Mesenchymal stem cell (in vitro differentiated cells and primary cell): ENCODE results near the gene SYMPK.

ENCODE experiments used
- DNase-seq: peaks from one replicate; pipeline ENCODE4 v3.0.0-alpha.2; 2013
- H2AFZ ChIP-seq: one replicate; pipeline ENCODE4 v1.6.1; 2013; ENCODE audit warnings: low read depth, mild to moderate bottlenecking, control low read depth, inconsistent platforms, low read length, moderate library complexity
- H2AK5ac ChIP-seq: 2 replicates; pipeline ENCODE4 v1.6.1; 2013; ENCODE audit warnings: low read length, moderate library complexity, mild to moderate bottlenecking, inconsistent platforms; ENCODE audit not compliant: severe bottlenecking
- H2BK120ac ChIP-seq: one replicate; pipeline ENCODE4 v1.6.1; 2013; ENCODE audit warnings: low read depth, mild to moderate bottlenecking, inconsistent platforms, low read length, moderate library complexity
- H2BK12ac ChIP-seq, 2 experiments: one replicate each; pipeline ENCODE4 v1.6.1; 2013; ENCODE audit warnings: inconsistent platforms in 2 of 2, low read length in 2 of 2, mild to moderate bottlenecking in 2 of 2, moderate library complexity in 2 of 2, control low read depth in 1 of 2
- H2BK15ac ChIP-seq: one replicate; pipeline ENCODE4 v1.6.1; 2013; ENCODE audit warnings: mild to moderate bottlenecking, low read depth, inconsistent platforms; ENCODE audit not compliant: poor library complexity, severe bottlenecking
- H2BK5ac ChIP-seq: 2 replicates; pipeline ENCODE4 v1.6.1; 2013; ENCODE audit warnings: low read depth, mild to moderate bottlenecking, low read length, control low read depth, inconsistent platforms; ENCODE audit not compliant: poor library complexity, severe bottlenecking
- H3K14ac ChIP-seq, 2 experiments: one replicate each; pipeline ENCODE4 v1.6.1; 2013; ENCODE audit warnings: inconsistent platforms in 2 of 2, low read length in 2 of 2, control low read depth in 1 of 2, mild to moderate bottlenecking in 1 of 2, moderate library complexity in 1 of 2
- H3K18ac ChIP-seq, 2 experiments: one replicate each; pipeline ENCODE4 v1.6.1; 2013; ENCODE audit warnings: inconsistent platforms in 2 of 2, low read length in 2 of 2, control low read depth in 1 of 2, low read depth in 1 of 2, mild to moderate bottlenecking in 1 of 2
- H3K23ac ChIP-seq, 2 experiments: one replicate each; pipeline ENCODE4 v1.6.1; 2013; ENCODE audit warnings: inconsistent platforms in 2 of 2, low read length in 2 of 2, mild to moderate bottlenecking in 2 of 2, moderate library complexity in 2 of 2, control low read depth in 1 of 2
- H3K27ac ChIP-seq: 2 replicates; pipeline ENCODE4 v1.5.1; 2013; ENCODE audit warnings: mild to moderate bottlenecking, moderate library complexity, low read length, control low read depth, inconsistent platforms; ENCODE audit not compliant: poor library complexity, severe bottlenecking
- H3K27me3 ChIP-seq, 2 experiments: 2 replicates each; pipeline versions ENCODE4 v1.6.1 to v1.7.0; 2013; ENCODE audit warnings: low read length in 2 of 2, mild to moderate bottlenecking in 2 of 2, moderate library complexity in 2 of 2, control low read depth in 1 of 2, inconsistent platforms in 1 of 2; ENCODE audit not compliant: control insufficient read depth in 1 of 2, insufficient read depth in 1 of 2
- H3K36me3 ChIP-seq, 2 experiments: 2 replicates each; pipeline versions ENCODE4 v1.6.1 to v1.7.0; 2013; ENCODE audit warnings: low read length in 2 of 2, control low read depth in 1 of 2, inconsistent platforms in 1 of 2, low read depth in 1 of 2, mild to moderate bottlenecking in 1 of 2; ENCODE audit not compliant: insufficient read depth in 2 of 2, control insufficient read depth in 1 of 2
- H3K4ac ChIP-seq, 2 experiments: one replicate each; pipeline ENCODE4 v1.6.1; 2013; ENCODE audit warnings: inconsistent platforms in 2 of 2, low read length in 2 of 2, mild to moderate bottlenecking in 2 of 2, moderate library complexity in 2 of 2, control low read depth in 1 of 2, low read depth in 1 of 2
- H3K4me1 ChIP-seq: 2 replicates; pipeline ENCODE4 v1.6.1; 2013; ENCODE audit warnings: low read depth, low read length, control low read depth; ENCODE audit not compliant: control insufficient read depth, insufficient read depth
- H3K4me2 ChIP-seq: 2 replicates; pipeline ENCODE4 v1.6.1; 2013; ENCODE audit warnings: low read length, mild to moderate bottlenecking, inconsistent platforms; ENCODE audit not compliant: poor library complexity, severe bottlenecking
- H3K4me3 ChIP-seq, 2 experiments: 2 replicates each; pipeline versions ENCODE4 v1.5.1 to v1.7.0; 2013; ENCODE audit warnings: low read length in 2 of 2, mild to moderate bottlenecking in 2 of 2, control low read depth in 1 of 2, low read depth in 1 of 2; ENCODE audit not compliant: insufficient read depth in 1 of 2
- H3K79me1 ChIP-seq: replicated peaks from 2 replicates; pipeline ENCODE4 v1.6.1; 2013; ENCODE audit warnings: mild to moderate bottlenecking, control low read depth, low read length, inconsistent platforms; ENCODE audit not compliant: poor library complexity, severe bottlenecking
- H3K9ac ChIP-seq: 2 replicates; pipeline ENCODE4 v1.7.0; 2013; ENCODE audit warnings: mild to moderate bottlenecking, low read length, moderate library complexity
- H3K9me3 ChIP-seq: 2 replicates; pipeline ENCODE4 v1.7.0; 2013; ENCODE audit warnings: mild to moderate bottlenecking, low read length; ENCODE audit not compliant: control insufficient read depth
- H4K8ac ChIP-seq: one replicate; pipeline ENCODE4 v1.6.1; 2013; ENCODE audit warnings: inconsistent platforms, mild to moderate bottlenecking, low read length, moderate library complexity
- H4K91ac ChIP-seq: one replicate; pipeline ENCODE4 v1.6.1; 2013; ENCODE audit warnings: mild to moderate bottlenecking, low read length, inconsistent platforms
- WGBS: methylation state at CpG from one replicate; pipeline ENCODE4 v1.1.7; 2013; ENCODE audit warnings: mixed read lengths; 5-methylcytosine and 5-hydroxymethylcytosine counted together

SYMPK gene

DNA sequence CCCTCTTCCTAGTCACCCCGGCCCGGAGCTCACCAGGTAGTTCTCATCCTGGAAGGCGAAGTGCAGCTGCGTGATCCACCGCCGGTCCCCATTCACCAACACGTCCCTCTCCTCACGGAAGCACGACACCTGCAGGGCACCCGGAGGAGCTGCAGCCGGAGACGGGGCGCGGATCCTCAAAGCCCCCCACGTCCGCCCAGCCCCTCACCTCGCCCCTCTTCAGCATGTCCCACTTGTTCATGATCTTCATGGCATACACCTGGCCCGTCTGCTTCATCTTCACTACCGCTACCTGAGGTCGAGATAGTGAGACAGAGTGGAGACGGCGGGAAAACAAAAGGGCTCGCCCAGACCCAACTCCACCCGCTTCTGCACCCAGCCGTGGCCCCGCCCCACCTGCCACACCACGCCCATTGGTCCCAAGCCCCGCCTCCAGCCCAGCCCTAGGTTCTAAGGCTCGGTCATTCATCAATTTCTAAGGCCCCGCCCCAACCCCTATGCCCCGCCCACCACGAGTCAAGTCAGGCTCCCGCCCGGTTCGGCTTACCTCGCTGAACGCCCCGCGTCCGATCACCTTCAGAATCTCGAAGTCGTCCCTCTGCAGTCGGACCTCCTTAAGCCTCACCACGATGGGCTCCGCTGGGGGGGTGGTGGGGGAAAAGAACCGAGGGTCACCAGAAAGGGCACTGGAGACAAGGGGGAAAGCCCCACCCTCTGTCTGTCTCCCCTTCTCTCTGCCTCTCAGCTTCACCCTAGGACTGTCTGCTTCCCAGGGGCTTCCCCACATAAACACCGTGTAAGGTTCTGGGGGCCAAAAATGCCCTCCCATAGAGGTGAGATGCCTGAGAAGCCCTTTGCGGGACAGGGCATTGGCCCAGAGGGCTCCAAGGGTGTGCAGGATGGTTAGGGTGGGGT lies 83.5 kb downstream of the SYMPK start:
- H3K23ac ChIP-seq = no peak overlapping the region
- H3K27ac ChIP-seq = no peak overlapping the region
- peaks cover 37% of the 10 kb centered on the region for H3K79me1 ChIP-seq
- H3K27me3 ChIP-seq = no peaks in the 10 kb centered on the region
- H2BK120ac ChIP-seq = no peak overlapping the region
- peak; percentile 68 for DNase-seq
- peaks cover 41 to 51% of the 10 kb centered on the region in 2 experiments for H3K36me3 ChIP-seq
- peak overlapping the region; percentile 12 for H2AK5ac ChIP-seq
- no peak overlapping the region for H2BK15ac ChIP-seq
- H2AFZ ChIP-seq = no peak overlapping the region
- no peak overlapping the region for H4K91ac ChIP-seq
- H3K18ac ChIP-seq = peak overlapping the region; percentile 18 to 30
- no peak overlapping the region for H2BK12ac ChIP-seq
- H3K14ac ChIP-seq = peak overlapping the region in 1 of 2 experiments; percentile 18
- WGBS = 36% methylated on average over 47 of the region's 48 CpGs
- peaks cover 49% of the 10 kb centered on the region for H3K4me1 ChIP-seq
- H3K9ac ChIP-seq = peak overlapping the region; percentile 83
- H2BK5ac ChIP-seq = no peak overlapping the region
- no peaks in the 10 kb centered on the region for H3K9me3 ChIP-seq
- no peak overlapping the region for H3K4me2 ChIP-seq
- H4K8ac ChIP-seq = no peak overlapping the region
- H3K4ac ChIP-seq = no peak overlapping the region
- peak overlapping the region in 1 of 2 experiments; percentile 37 for H3K4me3 ChIP-seq

DNA sequence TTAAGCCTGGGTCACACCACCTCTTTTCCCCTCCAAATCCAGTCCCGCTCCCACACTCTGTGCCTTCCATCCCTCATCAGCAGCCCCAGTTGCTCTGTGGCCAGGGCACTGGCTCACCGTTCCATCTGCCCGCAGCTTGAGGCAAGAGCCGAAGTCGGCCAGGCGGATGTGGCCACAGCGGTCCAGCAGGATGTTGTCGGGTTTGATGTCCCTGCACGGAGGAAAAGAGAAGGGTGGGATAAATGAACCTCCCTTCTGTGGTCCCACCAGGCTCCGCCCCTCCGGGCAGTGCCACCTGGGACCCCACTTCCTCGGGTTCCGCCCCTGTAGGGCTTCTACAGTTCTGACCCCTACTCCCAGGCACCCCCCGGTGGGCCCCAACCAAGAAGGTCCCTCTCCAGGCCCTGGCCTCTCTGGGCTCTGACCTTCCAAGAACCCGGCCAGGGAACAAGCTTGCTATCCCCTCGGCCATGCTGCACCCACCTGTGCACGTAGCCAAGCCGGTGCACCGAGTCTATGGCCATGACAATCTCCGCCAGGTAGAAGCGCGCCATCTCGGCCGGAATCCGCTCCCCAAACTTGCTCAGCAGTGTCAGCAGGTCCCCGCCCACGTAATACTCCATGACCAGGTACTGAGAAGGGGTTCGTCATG lies 84.8 kb downstream of the SYMPK start:
- no peak overlapping the region for H2BK12ac ChIP-seq
- WGBS = 97% methylated on average over 28 of the region's 28 CpGs
- H3K4ac ChIP-seq = no peak overlapping the region
- H2AK5ac ChIP-seq = no peak overlapping the region
- DNase-seq = no peak
- H3K27me3 ChIP-seq = no peaks in the 10 kb centered on the region
- no peak overlapping the region for H4K91ac ChIP-seq
- no peak overlapping the region for H3K4me2 ChIP-seq
- no peaks in the 10 kb centered on the region for H3K9me3 ChIP-seq
- no peak overlapping the region for H3K4me3 ChIP-seq
- no peak overlapping the region for H3K23ac ChIP-seq
- H3K36me3 ChIP-seq = peaks cover 45 to 49% of the 10 kb centered on the region in 2 experiments
- no peak overlapping the region for H3K27ac ChIP-seq
- H2BK5ac ChIP-seq = no peak overlapping the region
- H2BK120ac ChIP-seq = no peak overlapping the region
- H3K18ac ChIP-seq = no peak overlapping the region
- H3K79me1 ChIP-seq = peaks cover 32% of the 10 kb centered on the region
- no peak overlapping the region for H4K8ac ChIP-seq
- peaks cover 37% of the 10 kb centered on the region for H3K4me1 ChIP-seq
- no peak overlapping the region for H2AFZ ChIP-seq
- no peak overlapping the region for H2BK15ac ChIP-seq
- H3K14ac ChIP-seq = no peak overlapping the region
- no peak overlapping the region for H3K9ac ChIP-seq

DNA sequence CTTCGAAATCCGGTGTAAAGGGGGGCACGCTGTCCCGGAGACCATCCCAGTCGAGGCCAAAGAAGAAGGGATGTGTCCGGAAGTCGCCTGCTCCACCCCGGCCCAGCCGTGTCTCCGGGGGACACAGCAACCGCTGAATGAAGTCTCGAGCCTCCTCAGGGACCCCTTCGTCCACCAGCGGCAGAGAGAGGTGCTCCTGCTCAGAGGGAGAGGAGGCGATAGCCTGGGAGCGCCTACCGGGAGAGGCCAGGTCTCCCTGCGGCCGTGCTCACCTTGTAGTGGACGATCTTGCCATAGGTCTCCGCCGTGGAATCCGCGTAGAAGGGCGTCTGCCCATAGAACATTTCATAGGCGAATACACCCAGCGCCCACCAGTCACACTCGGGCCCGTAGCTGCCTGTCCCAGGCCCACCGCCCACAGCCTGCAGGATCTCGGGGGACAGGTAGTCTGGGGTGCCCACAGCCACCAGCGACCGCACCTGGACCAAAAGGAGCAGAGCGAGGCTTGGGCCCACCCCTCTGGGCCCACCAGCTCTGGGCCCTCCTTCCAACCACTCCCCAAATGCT lies 85.5 kb downstream of the SYMPK start:
- no peak overlapping the region for H3K4me3 ChIP-seq
- no peaks in the 10 kb centered on the region for H3K27me3 ChIP-seq
- no peak overlapping the region for H2BK5ac ChIP-seq
- no peak overlapping the region for H2AFZ ChIP-seq
- H3K9ac ChIP-seq = no peak overlapping the region
- no peak overlapping the region for H2BK120ac ChIP-seq
- H3K4me1 ChIP-seq = peaks cover 33% of the 10 kb centered on the region
- no peak overlapping the region for H3K18ac ChIP-seq
- no peak overlapping the region for H2BK15ac ChIP-seq
- no peak overlapping the region for H3K27ac ChIP-seq
- H2BK12ac ChIP-seq = no peak overlapping the region
- H3K9me3 ChIP-seq = no peaks in the 10 kb centered on the region
- H4K8ac ChIP-seq = no peak overlapping the region
- no peak for DNase-seq
- H4K91ac ChIP-seq = no peak overlapping the region
- WGBS = 97% methylated on average over 34 of the region's 34 CpGs
- no peak overlapping the region for H3K14ac ChIP-seq
- H3K36me3 ChIP-seq = peaks cover 52 to 55% of the 10 kb centered on the region in 2 experiments
- peaks cover 32% of the 10 kb centered on the region for H3K79me1 ChIP-seq
- no peak overlapping the region for H2AK5ac ChIP-seq
- H3K4me2 ChIP-seq = no peak overlapping the region
- H3K23ac ChIP-seq = no peak overlapping the region
- H3K4ac ChIP-seq = no peak overlapping the region

DNA sequence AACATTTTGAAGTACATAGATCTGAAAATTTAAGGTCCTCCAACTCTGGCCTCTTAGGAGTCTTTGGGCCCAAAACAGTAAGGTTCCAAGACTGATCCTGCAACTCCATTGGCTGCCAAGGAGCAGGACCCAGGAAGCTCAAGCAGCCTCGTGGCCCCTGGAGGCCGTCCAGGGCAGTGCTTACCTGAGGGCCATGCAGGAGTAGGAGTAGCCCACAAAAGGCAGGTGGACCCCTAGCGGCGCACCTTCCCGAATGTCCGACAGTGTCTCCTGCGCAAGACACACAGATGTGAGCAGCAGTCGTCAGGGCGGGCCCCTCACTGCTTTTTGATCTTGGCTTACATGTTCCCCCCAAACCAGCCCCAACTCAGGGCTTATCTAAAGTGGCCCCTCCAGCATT lies 88.2 kb downstream of the SYMPK start:
- H3K4me2 ChIP-seq = no peak overlapping the region
- H2BK120ac ChIP-seq = no peak overlapping the region
- no peak overlapping the region for H3K14ac ChIP-seq
- 90% methylated on average over 9 of the region's 9 CpGs for WGBS
- H3K4me3 ChIP-seq = no peak overlapping the region
- no peak overlapping the region for H2AFZ ChIP-seq
- no peak overlapping the region for H3K9ac ChIP-seq
- no peak overlapping the region for H2AK5ac ChIP-seq
- no peak overlapping the region for H3K4ac ChIP-seq
- DNase-seq = no peak
- peaks cover 21% of the 10 kb centered on the region for H3K4me1 ChIP-seq
- H3K79me1 ChIP-seq = peaks cover 16% of the 10 kb centered on the region
- no peak overlapping the region for H2BK12ac ChIP-seq
- no peaks in the 10 kb centered on the region for H3K9me3 ChIP-seq
- H4K91ac ChIP-seq = no peak overlapping the region
- H2BK5ac ChIP-seq = no peak overlapping the region
- H3K27me3 ChIP-seq = no peaks in the 10 kb centered on the region
- H2BK15ac ChIP-seq = no peak overlapping the region
- H3K18ac ChIP-seq = no peak overlapping the region
- no peak overlapping the region for H4K8ac ChIP-seq
- peaks cover 68 to 70% of the 10 kb centered on the region in 2 experiments for H3K36me3 ChIP-seq
- H3K23ac ChIP-seq = no peak overlapping the region
- H3K27ac ChIP-seq = peak overlapping the region; percentile 37
